OCI-M2 (cell line): Measurements from ENCODE around the gene RAB11FIP3.

Experiments
- DNase-seq: peaks from one replicate; lab custom pipeline; 2025; ENCODE audit not compliant: unreplicated experiment; lab: John Stamatoyannopoulos, UW

Gene RAB11FIP3

GRCh38 chr16:551210-551609 is 125.8 kb downstream of the RAB11FIP3 start:
- no peak for DNase-seq

- DNase-seq, result no peak
These were observed 126.7 kb downstream of the RAB11FIP3 start for GRCh38 chr16:552171-552570.

DNA sequence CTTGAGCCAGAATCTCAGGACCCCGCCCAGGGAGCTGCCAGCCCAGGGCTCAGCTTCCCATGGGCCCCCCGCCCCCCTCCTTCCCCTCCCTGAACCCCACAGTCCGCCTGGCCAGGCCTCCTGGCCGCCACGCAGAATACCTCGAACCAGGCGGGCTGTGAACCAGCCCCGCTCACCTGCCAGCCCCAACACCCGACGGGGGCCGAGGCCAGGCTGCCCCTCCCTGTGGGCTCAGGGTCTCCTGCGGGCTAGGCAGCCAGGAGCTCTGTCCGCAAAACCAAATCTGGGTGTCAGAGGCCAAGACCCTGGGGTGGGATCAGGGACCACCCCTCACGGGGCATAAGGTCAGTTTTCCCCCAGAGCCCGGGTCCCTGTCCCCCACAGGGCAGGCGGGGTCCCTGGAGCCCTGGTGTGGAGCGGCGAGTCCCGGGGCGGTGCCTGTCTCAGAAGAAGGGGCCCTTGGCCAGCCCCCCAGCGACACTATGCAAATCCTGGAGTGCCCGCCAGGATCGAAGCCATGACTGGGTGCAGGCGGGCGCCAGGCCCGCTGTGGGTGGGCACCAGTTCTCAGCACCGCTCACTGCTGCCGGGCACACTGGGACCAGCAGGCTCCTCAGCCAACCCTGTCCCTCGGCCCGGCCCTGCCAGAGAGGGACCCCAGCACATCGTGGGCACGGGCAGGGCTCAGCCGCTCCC is 128.3 kb downstream of the RAB11FIP3 start:
- DNase-seq, result no peak

DNA sequence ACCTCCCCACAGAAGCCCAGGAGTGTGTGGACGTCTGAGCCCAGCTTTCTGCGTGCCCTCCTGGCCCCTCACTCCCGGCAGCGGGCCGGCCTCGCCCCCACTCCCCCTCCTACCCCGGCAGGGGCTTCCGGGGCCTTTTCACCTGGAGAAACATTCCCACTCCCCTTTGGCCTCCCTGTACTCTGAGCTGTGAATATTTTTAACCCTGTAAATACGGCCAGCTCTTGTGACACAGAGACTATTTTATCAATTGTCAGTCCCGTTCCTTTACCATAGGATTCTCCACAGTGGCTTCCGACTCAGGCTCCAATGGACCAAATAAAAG is 128.8 kb downstream of the RAB11FIP3 start:
- no peak for DNase-seq

DNA sequence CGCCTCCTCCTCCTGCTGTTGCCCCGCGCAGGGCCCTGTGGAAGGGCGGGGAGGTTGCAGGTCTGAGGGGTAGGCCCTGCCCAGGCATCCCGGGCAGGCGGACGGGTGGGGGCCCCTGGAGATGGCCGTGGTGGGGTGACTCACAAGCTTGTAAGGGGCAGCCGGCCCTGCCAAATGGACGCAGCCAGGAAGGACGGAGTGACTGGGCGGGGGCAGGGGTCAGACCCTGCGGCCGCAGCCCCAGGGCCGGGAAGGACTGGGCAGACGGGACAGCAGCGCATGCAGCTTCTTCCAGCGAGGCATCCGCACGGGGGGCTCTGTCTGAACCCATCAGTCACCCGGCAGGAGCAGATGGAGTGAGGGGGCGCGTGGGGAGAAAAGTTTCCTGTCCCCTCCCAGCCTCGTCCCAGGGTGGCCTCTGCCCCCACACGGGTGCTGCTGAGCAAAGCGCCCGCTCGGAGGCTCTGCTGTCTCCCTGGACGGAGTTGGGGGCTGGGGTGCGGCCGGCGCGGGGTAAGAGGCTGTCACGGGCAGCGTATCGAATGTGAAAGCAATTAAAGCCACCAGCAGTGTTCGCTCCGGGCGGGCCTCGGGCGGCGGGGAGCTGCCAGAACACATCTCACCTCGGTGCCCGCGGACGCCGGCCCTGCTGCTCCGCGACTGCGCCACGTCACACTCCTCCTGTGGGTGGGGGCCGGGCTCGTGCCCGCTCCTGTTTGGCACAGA is 129.4 kb downstream of the RAB11FIP3 start:
- DNase-seq, result no peak

DNA sequence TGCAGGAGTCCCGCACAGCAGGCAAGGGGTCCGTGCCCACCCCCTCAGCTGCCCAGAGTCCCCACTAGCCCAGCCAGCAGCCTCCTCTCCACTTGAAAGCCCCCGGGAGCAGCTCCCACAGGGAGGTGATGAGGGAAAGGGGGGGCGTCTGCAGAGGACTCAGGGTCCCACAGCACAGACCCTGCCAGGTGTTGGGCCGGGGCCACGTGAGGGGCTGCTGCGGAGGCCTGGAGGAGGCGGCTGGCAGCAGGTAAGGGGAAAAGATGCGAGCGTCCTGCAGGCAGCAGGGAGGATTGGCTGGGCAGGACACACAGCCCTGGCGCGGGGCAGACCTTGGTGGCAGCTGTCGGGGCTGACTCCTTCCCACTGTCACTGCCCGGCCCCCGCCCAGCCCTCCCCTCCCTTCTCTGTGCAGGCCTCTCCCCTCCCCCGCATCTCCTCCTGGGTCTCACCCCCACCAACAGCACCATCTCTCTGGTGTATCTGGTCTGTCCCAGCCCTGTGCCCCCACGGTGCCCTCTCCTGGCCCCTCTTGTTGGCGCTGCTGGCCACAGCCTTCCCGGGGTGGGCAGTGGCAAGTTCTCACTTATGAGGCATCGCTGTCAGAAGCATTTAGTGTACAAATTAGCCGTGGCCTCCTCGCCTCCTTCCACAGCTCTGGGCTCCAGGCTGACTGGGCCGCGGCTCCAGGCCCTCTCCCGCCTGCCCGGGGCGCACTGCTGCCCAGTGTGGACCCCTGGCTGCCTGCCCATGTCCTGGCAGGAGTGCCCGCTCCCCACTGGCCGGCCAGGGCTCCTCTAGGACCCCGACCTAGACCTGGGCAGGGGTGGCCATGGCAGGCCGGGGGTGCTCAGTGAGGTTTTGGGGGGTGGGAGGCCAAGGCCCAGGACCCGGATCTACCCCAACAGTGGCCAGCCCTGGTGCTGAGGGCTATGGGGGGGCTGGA is 130.4 kb downstream of the RAB11FIP3 start:
- no peak for DNase-seq

DNA sequence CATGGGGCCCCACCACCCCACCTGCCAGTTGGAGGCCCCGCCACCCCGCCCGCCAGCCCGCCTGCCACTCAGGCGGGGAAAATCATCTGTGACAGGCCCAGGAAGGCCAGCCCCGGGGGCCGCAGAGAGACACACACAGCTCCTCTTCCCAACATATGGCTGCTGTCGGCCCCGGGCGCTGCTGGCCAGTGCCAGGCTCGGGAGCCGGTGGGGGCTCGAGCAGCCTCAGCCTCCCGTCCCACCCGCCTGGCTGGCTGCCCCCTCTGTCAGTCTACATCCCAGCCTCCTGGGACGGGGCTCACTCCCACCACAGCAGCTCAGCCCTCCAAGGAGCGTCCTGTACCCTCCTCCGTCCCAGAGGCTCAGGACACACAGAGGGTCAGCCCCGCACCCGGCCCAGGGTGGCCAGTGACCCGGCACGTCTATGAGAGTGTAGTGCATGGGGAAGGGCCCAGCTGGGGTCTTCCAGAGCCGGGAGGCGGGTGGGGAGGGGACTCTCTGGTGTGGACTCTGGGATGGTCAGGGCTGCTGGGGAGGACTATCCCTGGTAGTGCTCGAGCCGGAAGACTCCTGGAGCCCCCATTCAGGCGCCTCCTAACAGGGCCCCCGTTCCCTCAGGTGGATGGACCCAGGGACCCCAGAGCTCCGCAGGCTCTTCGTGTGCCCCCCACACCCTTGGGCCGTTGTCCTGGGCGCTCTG is 131.2 kb downstream of the RAB11FIP3 start:
- no peak for DNase-seq

DNA sequence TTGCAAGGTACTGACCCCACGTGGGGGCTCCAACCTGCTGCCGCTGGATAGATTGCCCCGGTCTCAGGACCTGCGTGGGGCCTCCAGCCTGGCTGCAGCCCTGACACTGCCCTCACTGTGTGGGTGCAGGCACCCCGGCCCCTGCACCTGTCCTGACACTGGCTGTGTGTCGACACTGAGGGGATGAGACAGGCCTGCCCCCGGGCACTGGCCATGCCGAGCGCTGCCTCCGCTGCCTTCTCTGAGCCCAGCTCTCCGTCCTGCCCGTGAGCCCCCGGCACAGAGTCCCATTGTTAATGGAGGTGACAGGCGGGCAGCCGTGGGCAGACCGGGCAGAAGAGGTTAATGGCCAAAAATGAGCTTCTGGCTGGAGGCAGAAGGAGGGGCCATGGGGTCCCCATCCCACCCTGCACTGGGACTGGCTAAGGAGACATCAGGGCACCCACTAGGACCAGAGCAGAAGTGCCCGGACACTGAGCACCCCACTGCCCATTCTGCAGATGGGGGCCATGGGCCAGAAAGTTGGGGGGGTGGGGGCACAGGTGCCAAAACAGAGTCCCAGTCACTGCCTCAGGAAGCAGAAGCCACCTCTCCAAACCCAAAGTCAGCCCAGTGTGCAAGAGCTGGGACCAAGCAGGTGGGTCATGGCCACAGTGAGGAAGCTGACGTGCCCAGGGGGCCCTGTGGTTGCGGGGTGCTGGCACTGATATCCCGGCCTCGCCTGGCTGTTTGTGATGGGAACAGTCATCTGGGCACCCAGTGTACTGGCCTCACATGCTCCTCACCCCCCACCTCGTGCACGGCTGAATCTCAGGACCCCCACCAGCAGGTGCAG is 132.2 kb downstream of the RAB11FIP3 start:
- no peak for DNase-seq

DNA sequence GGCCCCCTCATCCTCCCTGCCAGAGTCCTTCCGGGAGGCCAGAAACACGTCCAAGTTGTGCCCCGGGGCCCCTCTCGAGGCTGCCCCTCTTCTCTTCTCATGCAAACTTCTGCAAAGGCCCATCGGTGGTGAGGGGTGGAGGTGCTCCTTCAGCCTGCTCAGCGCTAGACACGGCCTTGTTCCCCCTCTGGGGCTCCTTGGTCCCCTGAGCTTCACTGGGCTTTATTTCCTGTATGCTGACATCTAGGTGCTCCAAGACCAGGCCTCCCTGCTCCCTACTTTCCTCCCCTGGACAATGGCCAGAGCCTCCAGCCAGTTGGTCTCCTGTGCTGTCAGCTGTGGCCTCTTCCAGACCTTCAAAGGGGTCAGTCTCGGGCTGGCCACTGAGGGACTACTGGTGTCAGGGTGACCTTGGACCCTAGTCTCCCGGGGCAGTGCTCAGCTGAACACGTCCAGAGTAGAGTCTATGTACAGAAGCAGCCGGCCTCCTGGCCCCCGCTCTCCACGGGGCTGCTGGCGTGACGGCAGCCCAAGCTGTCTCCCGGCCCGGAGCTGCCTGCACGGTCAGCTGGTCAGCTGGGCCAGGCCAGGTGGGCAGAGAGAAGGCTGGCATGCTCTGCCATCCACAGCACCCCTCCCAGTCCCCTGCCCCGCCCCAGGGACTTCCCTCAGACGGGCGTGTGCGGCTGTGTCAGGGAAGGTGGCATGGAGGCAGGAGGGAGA is 133.0 kb downstream of the RAB11FIP3 start:
- DNase-seq, result no peak

DNA sequence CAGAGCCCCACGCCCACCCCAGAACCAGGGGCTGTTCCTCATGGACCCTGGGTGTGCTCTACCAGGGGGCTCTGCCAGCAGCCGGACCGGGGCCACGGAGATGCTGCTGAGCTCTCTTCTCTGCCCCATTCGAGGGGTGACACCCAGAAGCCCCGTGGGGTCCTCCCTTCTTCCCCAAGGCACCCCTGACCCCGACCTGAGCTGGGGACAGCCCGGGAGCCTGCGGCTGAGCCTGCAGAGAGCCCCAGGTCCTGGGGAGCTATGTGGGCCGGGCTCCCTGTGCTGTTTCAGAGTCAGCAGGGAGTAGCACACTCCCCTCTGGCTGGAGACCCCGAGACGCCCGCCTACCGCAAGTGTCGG is 133.6 kb downstream of the RAB11FIP3 start:
- no peak for DNase-seq

DNA sequence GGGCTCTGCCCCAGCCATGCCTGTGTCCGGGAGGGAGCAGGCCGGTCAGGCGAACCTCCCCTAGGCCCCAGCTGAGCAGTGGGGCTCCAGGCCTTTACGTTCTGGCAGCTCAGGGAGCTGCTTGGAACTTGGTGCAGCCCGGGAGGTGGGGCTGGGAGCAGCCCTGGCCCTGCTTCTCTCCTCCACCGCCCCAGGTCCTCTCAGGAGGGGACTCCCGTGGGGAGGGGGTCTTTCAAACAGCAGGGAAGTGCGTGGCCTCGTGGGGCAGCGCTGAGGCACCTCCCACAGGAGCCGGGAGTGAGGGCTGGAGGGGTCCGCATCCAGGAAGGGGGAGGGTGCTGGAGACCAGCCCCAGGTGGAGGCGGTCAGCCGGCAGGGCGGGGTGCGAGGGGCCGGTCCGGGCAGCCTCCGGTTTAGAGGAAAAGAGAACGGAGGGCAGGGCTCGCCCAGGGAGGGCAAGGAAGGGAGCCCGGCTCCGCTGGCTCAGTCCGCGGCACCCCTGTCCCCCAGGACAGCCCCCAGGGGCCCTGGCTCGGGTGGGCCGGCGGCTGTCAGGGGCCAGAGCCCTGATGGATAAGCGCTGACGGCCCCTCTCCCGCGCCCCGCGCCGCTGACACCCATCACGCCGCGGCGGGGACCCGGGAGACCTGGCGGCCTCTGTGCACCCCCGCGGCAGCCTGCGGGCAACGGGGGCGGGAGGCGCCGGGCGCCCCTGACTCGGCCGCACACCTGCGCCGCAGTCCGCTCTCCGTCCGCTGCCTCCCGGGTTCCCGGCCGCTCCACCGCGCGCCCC is 134.2 kb downstream of the RAB11FIP3 start:
- no peak for DNase-seq

DNA sequence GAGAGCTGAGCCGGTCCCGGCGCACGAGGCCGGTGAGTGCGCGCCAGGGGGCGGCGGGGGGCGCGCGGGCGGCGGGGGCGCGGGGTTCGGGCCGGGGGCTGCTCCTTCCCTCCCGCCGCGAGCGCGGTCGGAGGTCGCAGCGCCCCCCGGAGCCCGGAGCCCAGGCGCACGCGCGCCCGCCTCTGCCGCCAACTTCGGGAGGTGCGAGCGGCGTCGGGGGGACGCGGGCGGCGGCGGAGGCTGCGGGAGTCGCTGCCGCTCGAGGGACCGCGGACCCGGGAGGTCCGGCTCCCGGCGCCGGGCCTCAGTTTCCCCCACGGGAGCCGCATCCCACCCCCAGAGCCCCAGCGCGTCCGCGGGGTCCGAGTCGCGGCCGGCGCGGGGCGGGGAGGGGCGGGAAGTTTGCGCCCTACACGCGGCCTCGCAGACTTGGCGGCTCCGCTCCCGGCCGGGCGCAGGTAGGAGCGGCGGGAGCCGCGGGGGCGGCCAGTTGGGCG is 134.8 kb downstream of the RAB11FIP3 start, which contains the start of gene PRR35:
PRR35 (plus strand) TSS at position 191 of the 497 bp plus-strand sequence. CDS start 2,901 bp downstream, outside the sequence.
- DNase-seq, result no peak

- DNase-seq, result no peak
These were observed 135.4 kb downstream of the RAB11FIP3 start for GRCh38 chr16:560701-561412.

GRCh38 chr16:561413-561794 is 136.0 kb downstream of the RAB11FIP3 start:
- no peak for DNase-seq

DNA sequence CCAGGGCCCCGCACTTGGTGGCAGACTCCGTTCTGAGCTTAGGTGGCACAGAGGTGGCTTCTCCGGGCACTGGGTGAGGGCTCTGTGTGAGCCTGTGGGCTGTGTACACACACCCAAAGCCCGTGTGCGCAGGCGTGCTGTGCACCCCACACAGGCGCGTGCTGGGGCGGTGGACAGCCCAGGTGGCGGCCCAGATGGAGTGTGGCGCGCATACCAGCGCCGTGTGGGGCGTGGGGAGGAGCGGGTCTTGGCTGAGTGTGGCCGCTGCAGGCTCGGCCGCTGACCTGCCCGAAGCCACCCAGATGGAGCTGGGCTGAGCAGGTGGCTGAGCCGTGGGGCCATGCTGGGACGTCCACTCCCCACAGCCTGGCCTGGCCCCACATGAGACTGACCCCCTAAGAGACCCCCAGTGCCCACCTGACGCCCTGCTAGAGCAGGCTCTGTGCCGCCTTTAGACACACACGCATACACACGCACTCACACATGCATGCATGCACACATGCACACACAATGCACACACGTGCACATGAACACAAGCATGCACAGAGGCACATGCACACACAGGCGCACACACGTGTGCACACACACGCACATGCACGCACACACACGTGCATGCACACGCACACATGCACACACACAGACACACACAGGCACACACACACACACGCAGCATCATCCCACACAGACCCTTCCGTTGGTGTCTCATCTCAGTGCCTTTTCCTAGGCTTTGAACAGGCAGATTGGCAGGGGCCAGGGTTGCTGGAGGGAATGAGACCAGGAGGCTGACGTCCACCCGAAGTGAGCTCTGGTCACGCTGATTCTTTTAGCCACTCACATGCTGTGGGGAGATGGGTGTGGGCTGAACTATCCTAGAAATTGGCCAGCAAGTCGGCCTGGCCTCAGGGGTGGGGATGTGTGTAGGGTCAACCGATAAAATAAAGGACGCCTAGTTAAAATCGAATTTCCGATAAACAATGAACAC is 136.8 kb downstream of the RAB11FIP3 start:
- no peak for DNase-seq

DNA sequence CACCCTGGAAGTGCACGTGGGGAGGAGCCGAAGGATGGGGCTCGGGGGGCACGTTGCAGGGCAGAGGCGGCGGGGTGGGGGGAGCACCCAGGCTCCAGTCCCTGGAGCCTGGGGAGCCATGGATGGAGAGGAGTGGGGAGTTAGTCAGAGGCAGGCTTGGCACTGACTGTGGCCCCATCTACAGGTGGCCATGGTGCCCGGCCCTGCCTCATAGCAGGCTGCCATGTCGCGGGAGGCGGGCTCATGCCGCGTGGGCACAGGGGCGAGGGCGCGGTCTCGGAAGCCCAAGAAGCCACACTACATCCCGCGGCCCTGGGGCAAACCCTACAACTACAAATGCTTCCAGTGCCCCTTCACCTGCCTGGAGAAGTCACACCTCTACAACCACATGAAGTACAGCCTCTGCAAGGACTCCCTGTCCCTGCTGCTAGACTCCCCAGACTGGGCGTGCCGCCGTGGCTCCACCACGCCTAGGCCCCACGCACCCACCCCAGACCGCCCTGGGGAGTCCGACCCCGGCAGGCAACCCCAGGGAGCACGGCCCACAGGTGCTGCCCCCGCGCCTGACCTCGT is 137.7 kb downstream of the RAB11FIP3 start:
- no peak for DNase-seq
